HCT116 (cell line): ENCODE data around the gene ERGIC3.

ENCODE experiments used
- ATF3 ChIP-seq: IDR thresholded peaks from 2 replicates; pipeline ENCODE4 v1.6.1; 2012
- CTCF ChIP-seq, 3 experiments: fragments of 200-600 bp in 1 of 3; sonication (generic) in 1 of 3; IDR thresholded peaks in 2 of 3; conservative IDR thresholded peaks in 1 of 3; 2 replicates each; pipeline ENCODE4 v1.5.1; 2012 to 2017; ENCODE audit warnings: low read depth in 2 of 3, low read length in 2 of 3, antibody characterized with exemption in 1 of 3, borderline replicate concordance in 1 of 3, control low read depth in 1 of 3, mild to moderate bottlenecking in 1 of 3, mixed read lengths in 1 of 3, mixed run types in 1 of 3, moderate library complexity in 1 of 3; ENCODE audit not compliant: insufficient read depth in 1 of 3
- EGR1 ChIP-seq: IDR thresholded peaks from 2 replicates; pipeline ENCODE4 v1.6.1; 2012; ENCODE audit warnings: low read depth
- ELF1 ChIP-seq: IDR thresholded peaks from 2 replicates; pipeline ENCODE4 v1.6.1; 2012; ENCODE audit warnings: low read depth, borderline replicate concordance
- FOSL1 ChIP-seq: IDR thresholded peaks from 2 replicates; pipeline ENCODE4 v1.6.1; 2012; ENCODE audit warnings: low read depth
- POLR2AphosphoS5 ChIP-seq: IDR thresholded peaks from 2 replicates; pipeline ENCODE4 v1.6.1; 2011; ENCODE audit warnings: mild to moderate bottlenecking, low read depth, low read length, moderate library complexity
- RAD21 ChIP-seq: IDR thresholded peaks from 2 replicates; pipeline ENCODE4 v1.6.1; 2012; ENCODE audit warnings: low read depth, mild to moderate bottlenecking
- SRF ChIP-seq: IDR thresholded peaks from 2 replicates; pipeline ENCODE4 v1.6.1; 2012; ENCODE audit warnings: low read depth
- TCF7L2 ChIP-seq: IDR thresholded peaks from 2 replicates; pipeline ENCODE4 v1.7.0; 2011; ENCODE audit warnings: borderline replicate concordance, inconsistent platforms; ENCODE audit not compliant: insufficient read depth, insufficient read length; ENCODE audit errors: extremely low read depth
- ZBTB33 ChIP-seq: IDR thresholded peaks from 2 replicates; pipeline ENCODE4 v1.6.1; 2011; ENCODE audit warnings: mild to moderate bottlenecking, low read length, moderate library complexity; ENCODE audit not compliant: insufficient replicate concordance; ENCODE audit errors: extremely low read depth
- ZNF274 ChIP-seq: fragments of 200-500 bp; sonication (Bioruptor generic); IDR thresholded peaks from 2 replicates; pipeline ENCODE4 v1.6.1; 2014; ENCODE audit warnings: mild to moderate bottlenecking, low read depth, low read length, inconsistent platforms
- TF ChIP-seq, protein P1 (sequence below): IDR thresholded peaks from 2 replicates; pipeline ENCODE4 v1.6.1; 2012; ENCODE audit warnings: low read depth

GRCh38 chr20:35504751-35505150, 37.1 kb upstream of the ERGIC3 start:
- TF ChIP-seq TCF7L2 (no peak), ATF3 (no peak), FOSL1 (no peak), CTCF (IDR thresholded peaks at IDR 0.05 in 2 of 3, conservative IDR thresholded peaks at IDR 0.05 in 1 of 3; ENCODE audit: borderline replicate concordance in 1 of 3, insufficient read depth in 1 of 3, low read depth in 2 of 3, low read length in 2 of 3) (no peak), ELF1 (no peak), POLR2AphosphoS5 (no peak), ZNF274 (no peak), SRF (no peak), RAD21 (no peak), ZBTB33 (no peak), EGR1 (no peak)
- TF ChIP-seq, protein P1, sequence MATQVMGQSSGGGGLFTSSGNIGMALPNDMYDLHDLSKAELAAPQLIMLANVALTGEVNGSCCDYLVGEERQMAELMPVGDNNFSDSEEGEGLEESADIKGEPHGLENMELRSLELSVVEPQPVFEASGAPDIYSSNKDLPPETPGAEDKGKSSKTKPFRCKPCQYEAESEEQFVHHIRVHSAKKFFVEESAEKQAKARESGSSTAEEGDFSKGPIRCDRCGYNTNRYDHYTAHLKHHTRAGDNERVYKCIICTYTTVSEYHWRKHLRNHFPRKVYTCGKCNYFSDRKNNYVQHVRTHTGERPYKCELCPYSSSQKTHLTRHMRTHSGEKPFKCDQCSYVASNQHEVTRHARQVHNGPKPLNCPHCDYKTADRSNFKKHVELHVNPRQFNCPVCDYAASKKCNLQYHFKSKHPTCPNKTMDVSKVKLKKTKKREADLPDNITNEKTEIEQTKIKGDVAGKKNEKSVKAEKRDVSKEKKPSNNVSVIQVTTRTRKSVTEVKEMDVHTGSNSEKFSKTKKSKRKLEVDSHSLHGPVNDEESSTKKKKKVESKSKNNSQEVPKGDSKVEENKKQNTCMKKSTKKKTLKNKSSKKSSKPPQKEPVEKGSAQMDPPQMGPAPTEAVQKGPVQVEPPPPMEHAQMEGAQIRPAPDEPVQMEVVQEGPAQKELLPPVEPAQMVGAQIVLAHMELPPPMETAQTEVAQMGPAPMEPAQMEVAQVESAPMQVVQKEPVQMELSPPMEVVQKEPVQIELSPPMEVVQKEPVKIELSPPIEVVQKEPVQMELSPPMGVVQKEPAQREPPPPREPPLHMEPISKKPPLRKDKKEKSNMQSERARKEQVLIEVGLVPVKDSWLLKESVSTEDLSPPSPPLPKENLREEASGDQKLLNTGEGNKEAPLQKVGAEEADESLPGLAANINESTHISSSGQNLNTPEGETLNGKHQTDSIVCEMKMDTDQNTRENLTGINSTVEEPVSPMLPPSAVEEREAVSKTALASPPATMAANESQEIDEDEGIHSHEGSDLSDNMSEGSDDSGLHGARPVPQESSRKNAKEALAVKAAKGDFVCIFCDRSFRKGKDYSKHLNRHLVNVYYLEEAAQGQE = no peak
